GM12878 (cell line): ENCODE measurements around the gene SCN3B. TPM values are rescaled to one million over a fixed set of nuclear protein-coding genes. Genes with fewer than 3 reads are reported as not detected.

Experiments
- ATAC-seq: fragments of 200-7000 bp; cut with Tn5 transposase; 3 replicates; pipeline ENCODE4 v1.9.1; 2020; ENCODE audit warnings: mild to moderate bottlenecking, moderate library complexity
- BruUV-seq: library from RNA; stranded (reverse); fragments of 400-500 nt; replicated peaks from 2 replicates; lab custom pipeline; 2021; lab: Mats Ljungman, UMichigan
- CTCF ChIA-PET: fragments of 300-600 bp; sonication (Branson Sonifier 250); formaldehyde crosslinking; extraction: SDS; loops from one replicate; lab custom pipeline; 2021; ENCODE audit warnings: inconsistent platforms; lab: Yijun Ruan, JAX
- POLR2A ChIA-PET: fragments of 350-600 bp; formaldehyde crosslinking; extraction: SDS; loops from one replicate; lab custom pipeline; 2021; ENCODE audit warnings: inconsistent platforms; lab: Charles Lee
- RAD21 ChIA-PET: fragments of 300-600 bp; sonication (Branson Sonifier 250); formaldehyde crosslinking; loops from one replicate; lab custom pipeline; 2023; ENCODE audit warnings: antibody characterized with exemption; ENCODE audit not compliant: unreplicated experiment; lab: Charles Lee
- SMC1A ChIA-PET: fragments of 300-600 bp; sonication (Branson Sonifier 250); formaldehyde crosslinking; loops from one replicate; lab custom pipeline; 2023; ENCODE audit not compliant: unreplicated experiment, uncharacterized antibody; lab: Charles Lee
- DNase-seq: peaks from one replicate; pipeline ENCODE4 v3.0.0-alpha.2; 2011; ENCODE audit warnings: low read depth, low spot score
- FAIRE-seq: peaks from 3 replicates; lab custom pipeline; 2011; peaks lifted over from hg19 to GRCh38; lab: Jason Lieb, UNC
- H2AFZ ChIP-seq: 2 replicates; pipeline ENCODE4 v1.6.0; 2011; ENCODE audit warnings: low read depth, low read length, control low read depth; ENCODE audit not compliant: control insufficient read depth
- H3K27ac ChIP-seq: 2 replicates; pipeline ENCODE4 v1.5.1; 2011; ENCODE audit warnings: control low read depth; ENCODE audit not compliant: control insufficient read depth, insufficient read depth
- H3K27me3 ChIP-seq, 2 experiments: replicated peaks in 1 of 2; 2 replicates each; pipeline versions ENCODE4 v1.6.0 to v1.6.1; 2011; ENCODE audit warnings: low read length in 1 of 2; ENCODE audit not compliant: control insufficient read depth in 2 of 2, insufficient read depth in 2 of 2
- H3K36me3 ChIP-seq, 2 experiments: 2 replicates each; pipeline ENCODE4 v1.5.1; 2011; ENCODE audit warnings: low read length in 1 of 2; ENCODE audit not compliant: control insufficient read depth in 2 of 2, insufficient read depth in 2 of 2
- H3K4me1 ChIP-seq: 2 replicates; pipeline ENCODE4 v1.6.1; 2011; ENCODE audit warnings: mild to moderate bottlenecking, low read length, moderate library complexity, mixed read lengths; ENCODE audit not compliant: control insufficient read depth, insufficient read depth
- H3K4me2 ChIP-seq: 2 replicates; pipeline ENCODE4 v1.6.0; 2011; ENCODE audit warnings: control low read depth; ENCODE audit not compliant: control insufficient read depth, insufficient read depth
- H3K4me3 ChIP-seq: fragments of 200-600 bp; sonication (generic); 2 replicates; pipeline ENCODE4 v1.5.1; 2016
- H3K79me2 ChIP-seq: 2 replicates; pipeline ENCODE4 v1.6.0; 2011; ENCODE audit warnings: low read length; ENCODE audit not compliant: control insufficient read depth, insufficient read depth
- H3K9ac ChIP-seq: 2 replicates; pipeline ENCODE4 v1.8.0; 2011; ENCODE audit warnings: low read length, control low read depth, mixed read lengths; ENCODE audit not compliant: control insufficient read depth, insufficient read depth
- H3K9me3 ChIP-seq: replicated peaks from 3 replicates; pipeline ENCODE4 v1.5.1; 2011; ENCODE audit warnings: mild to moderate bottlenecking, low read length; ENCODE audit not compliant: control insufficient read depth, insufficient read depth
- H4K20me1 ChIP-seq: 2 replicates; pipeline ENCODE4 v1.6.0; 2011; ENCODE audit not compliant: control insufficient read depth, insufficient read depth
- CTCF ChIP-seq, 3 experiments: IDR thresholded peaks in 2 of 3; conservative IDR thresholded peaks in 1 of 3; 2 replicates each; pipeline ENCODE4 v1.5.1; 2011; ENCODE audit warnings: low read depth in 3 of 3, low read length in 3 of 3, mild to moderate bottlenecking in 3 of 3, control low read depth in 2 of 3, moderate library complexity in 2 of 3, inconsistent platforms in 1 of 3, mixed read lengths in 1 of 3; ENCODE audit not compliant: control insufficient read depth in 2 of 3, insufficient read depth in 1 of 3; ENCODE audit errors: extremely low read depth in 1 of 3
- IRF5 ChIP-seq: fragments of 450-650 bp; IDR thresholded peaks from 2 replicates; pipeline ENCODE4 v1.6.1; 2017; ENCODE audit warnings: borderline replicate concordance
- STAT3 ChIP-seq: IDR thresholded peaks from 2 replicates; pipeline ENCODE4 v1.6.1; 2011; ENCODE audit warnings: low read depth, low read length, improper control_type of control experiment
- TARDBP ChIP-seq: IDR thresholded peaks from 2 replicates; pipeline ENCODE4 v1.6.1; 2016; ENCODE audit warnings: borderline replicate concordance
- whole genome bisulfite sequencing: methylation state at CpG from one replicate; pipeline ENCODE4 v1.1.6; 2016; ENCODE audit warnings: low lambda C conversion rate; ENCODE audit not compliant: insufficient replicate concordance, insufficient coverage; ENCODE audit errors: missing lambda C conversion rate; 5-methylcytosine and 5-hydroxymethylcytosine counted together
- in situ Hi-C: fragments of 300-500 bp; cut with MboI; formaldehyde crosslinking; loops from 9 replicates; pipeline ENCODE4 v1.14.3; 2018; ENCODE audit warnings: mixed read lengths
- intact Hi-C: fragments of 100-400 bp; cut with micrococcal nuclease; formaldehyde crosslinking; loops from one replicate; pipeline ENCODE4 v1.14.2; 2022; ENCODE audit not compliant: unreplicated experiment
- polyA plus RNA-seq, 11 experiments: library from polyadenylated mRNA; depleted of rRNA in 4 of 11; unstranded in 6 of 11; stranded (reverse) in 5 of 11; fragments of >200 nt; fragmentation: Nextera tagmentation in 4 of 11; fragmentation: Illumina TruSeq in 1 of 11; extraction: Ambion mirVana in 4 of 11; extraction: Trizol in 1 of 11; gene quantifications; 1 replicate in 1 of 11; 2 replicates in 10 of 11; pipeline versions ENCODE4 v1.2.1 to v1.2.3, GENCODE V29; 2011 to 2016; ENCODE audit warnings: inconsistent platforms in 2 of 11, missing spikeins in 2 of 11, low read depth in 1 of 11
- total RNA-seq, 4 experiments: library from RNA; depleted of rRNA in 3 of 4; stranded (reverse); fragments of >200 nt in 3 of 4; fragmentation: Illumina TruSeq in 1 of 4; extraction: Trizol in 1 of 4; gene quantifications; 2 replicates each; pipeline versions ENCODE4 v1.2.1 to v1.2.3, GENCODE V29; 2013 to 2021
- TF ChIP-seq, protein P1 (sequence below): IDR thresholded peaks from 2 replicates; pipeline ENCODE4 v1.6.1; 2011; ENCODE audit warnings: borderline replicate concordance, low read depth, mild to moderate bottlenecking, moderate library complexity, mixed read lengths, low read length; ENCODE audit not compliant: insufficient read depth; ENCODE audit errors: extremely low read length

Gene SCN3B
- total and polyA plus RNA-seq, 10 of the 15 experiments (the other 5 are each of a cell fraction or from before 2014, with no cell fraction given): 0.01 to 0.12 (median 0.09) TPM; not detected in 7

- DNase-seq: no peak
- RAD21 ChIA-PET: interaction anchor here (1.3 kb wide), 1 partner anchor 58 kb away, joined by 4 read pairs; no protein-coding TSS in a partner anchor
- intact Hi-C loops: no loop called here
Observed at GRCh38 chr11:123698546-123699127, 44.2 kb upstream of the SCN3B start.

More at GRCh38 chr11:123698546-123699127, 44.2 kb upstream of the SCN3B start:
- no peak for ATAC-seq
- POLR2A ChIA-PET: no interaction called here
- in situ Hi-C loops: no loop called here
- FAIRE-seq: no peak
- no peaks in the 10 kb centered on the region for H3K9me3 ChIP-seq
- 10% methylated on average over 2 of the region's 2 CpGs for WGBS
- H3K36me3 ChIP-seq: no peaks in the 10 kb centered on the region
- SMC1A ChIA-PET: no interaction called here
- no peaks in the 10 kb centered on the region for H3K4me1 ChIP-seq
- H3K9ac ChIP-seq: no peak overlapping the region
- TF ChIP-seq, protein P1, sequence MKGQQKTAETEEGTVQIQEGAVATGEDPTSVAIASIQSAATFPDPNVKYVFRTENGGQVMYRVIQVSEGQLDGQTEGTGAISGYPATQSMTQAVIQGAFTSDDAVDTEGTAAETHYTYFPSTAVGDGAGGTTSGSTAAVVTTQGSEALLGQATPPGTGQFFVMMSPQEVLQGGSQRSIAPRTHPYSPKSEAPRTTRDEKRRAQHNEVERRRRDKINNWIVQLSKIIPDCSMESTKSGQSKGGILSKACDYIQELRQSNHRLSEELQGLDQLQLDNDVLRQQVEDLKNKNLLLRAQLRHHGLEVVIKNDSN: no peak
- TF ChIP-seq CTCF (IDR thresholded peaks at IDR 0.05 in 2 of 3, conservative IDR thresholded peaks at IDR 0.05 in 1 of 3; ENCODE audit: control insufficient read depth in 2 of 3, extremely low read depth in 1 of 3, insufficient read depth in 1 of 3, low read depth in 3 of 3, low read length in 3 of 3) (no peak), IRF5 (no peak), STAT3 (no peak), TARDBP (no peak)
- no peak overlapping the region for H2AFZ ChIP-seq
- CTCF ChIA-PET: interaction anchor here (0.6 to 2.5 kb wide), 4 partner anchors 9 to 55 kb away, joined by 3 to 9 read pairs (median 6); no protein-coding TSS in a partner anchor
- no peak overlapping the region for H3K4me3 ChIP-seq
- no peak overlapping the region for H3K27ac ChIP-seq
- no peaks in the 10 kb centered on the region for H3K27me3 ChIP-seq
- no peaks in the 10 kb centered on the region for H3K79me2 ChIP-seq
- no peaks in the 10 kb centered on the region for H4K20me1 ChIP-seq
- H3K4me2 ChIP-seq: no peak overlapping the region
- BruUV-seq: no TSS peak
